ENCODE results near the gene IDI1.
"Not testable (repeated sequence)": the region's sequence is repeated elsewhere in the genome, so short reads cannot be mapped to it uniquely, and the experiment has no call there.

Gene IDI1

DNA sequence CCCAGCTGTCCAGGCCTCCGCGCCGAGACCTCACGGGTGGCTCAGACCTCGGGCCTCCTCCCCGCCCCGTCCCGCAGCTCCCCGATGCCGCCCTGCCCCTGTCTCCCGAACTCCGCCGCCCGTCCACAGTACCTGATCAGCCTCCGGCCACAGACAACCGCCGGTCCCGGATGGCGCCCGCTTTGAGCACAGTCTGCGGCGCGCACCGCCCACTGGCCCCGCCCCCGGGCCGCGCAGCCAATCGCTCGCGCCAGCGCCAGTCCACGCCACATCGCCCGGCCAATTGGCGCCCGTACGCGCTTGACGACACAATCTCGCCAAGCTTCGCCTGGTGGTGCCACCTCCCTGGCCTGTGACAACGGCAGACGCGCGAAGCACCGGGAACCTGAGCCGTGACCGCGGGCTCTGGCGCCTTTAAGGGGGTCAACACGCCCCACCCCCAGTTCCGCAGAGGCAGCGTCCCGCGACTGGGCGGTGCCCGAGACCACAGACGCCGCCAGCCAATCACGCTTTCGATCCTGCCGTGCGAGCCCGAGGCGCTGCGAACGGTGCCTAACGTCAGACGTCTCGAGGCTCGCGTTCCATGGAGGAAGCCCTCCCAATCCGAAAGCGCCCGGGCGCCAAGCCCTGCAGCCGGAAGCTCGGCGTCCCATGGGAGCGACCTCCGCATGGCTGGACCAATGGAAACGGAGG lies at the start of gene IDI1:
TSS of gene IDI1 (minus strand) at position 388 of the 693 bp plus-strand sequence. CDS start at position 272, 116 bp downstream.
- DNase-seq (ENCODE audit: low spot score) = peak; percentile 98

DNA sequence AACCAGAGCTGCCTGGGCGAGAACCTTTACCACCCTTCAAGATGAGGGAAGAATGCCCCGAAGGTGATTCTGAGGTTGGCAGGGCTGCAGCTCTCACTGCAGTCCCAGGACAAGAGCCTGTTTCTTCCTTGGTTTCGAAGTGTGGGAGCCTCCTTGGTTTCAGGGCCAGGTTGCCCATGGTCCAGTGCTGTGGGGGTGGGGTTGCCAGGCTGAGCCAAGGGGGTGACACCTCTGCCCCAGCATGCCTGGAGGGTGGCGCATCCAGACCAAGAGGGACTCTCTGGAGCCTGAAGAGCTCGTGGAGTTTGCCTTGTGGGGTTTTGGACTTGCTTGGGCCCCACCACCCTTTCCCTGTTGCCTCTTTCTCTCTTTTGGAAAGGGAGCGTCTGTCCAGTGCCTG lies 48.5 kb upstream of the IDI1 start:
- DNase-seq (ENCODE audit: low spot score) = no peak

DNA sequence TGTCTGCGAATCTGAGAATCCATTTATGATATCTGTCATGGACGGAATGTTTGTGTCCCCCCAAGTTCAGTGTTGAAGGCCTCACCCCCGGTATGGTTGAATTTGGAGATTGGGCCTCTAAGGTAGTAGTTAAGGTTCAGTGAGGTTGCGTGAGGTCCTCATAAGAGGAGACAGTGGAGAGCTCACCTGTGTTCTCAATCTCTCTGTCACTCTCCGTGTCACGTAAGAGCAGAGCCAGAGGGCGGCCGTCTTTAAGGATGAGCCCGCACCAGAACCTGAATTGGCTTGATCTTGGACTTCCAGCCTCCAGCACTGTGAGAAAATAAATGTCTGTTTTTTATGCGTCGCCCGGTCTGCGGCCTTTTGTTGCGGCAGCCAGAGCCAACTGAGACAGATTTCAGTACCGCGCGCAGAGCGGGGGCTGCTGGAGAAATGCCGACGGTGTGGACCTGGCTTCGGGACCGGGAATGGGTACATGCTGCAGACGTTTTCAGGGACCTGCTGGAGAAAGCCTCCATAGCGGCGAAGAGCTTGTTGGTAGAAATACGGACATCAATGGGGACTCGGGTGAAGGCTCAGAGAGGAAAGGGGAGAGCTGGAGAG lies 47.5 kb upstream of the IDI1 start:
- no peak for DNase-seq (ENCODE audit: low spot score)

DNA sequence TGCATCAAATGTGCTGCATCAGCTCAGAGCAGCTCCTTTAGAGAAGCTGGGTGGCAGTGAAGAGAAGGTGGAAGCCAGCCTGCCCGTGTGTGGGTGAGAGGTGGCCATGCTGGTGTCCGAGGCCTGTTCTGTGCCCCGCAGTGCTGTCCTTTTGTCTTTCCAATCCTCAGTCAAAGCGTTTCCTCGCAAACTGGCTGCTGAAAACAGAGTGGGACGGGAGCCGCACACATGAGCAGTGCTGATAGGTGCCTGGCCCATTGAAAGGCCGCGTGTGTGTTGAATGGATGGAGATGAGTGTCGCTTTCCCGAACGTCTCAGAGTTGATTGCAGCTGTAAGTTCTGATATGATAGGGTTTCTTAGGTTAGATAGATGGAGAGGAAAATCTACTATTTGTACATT lies 46.6 kb upstream of the IDI1 start:
- DNase-seq (ENCODE audit: low spot score) = no peak

DNA sequence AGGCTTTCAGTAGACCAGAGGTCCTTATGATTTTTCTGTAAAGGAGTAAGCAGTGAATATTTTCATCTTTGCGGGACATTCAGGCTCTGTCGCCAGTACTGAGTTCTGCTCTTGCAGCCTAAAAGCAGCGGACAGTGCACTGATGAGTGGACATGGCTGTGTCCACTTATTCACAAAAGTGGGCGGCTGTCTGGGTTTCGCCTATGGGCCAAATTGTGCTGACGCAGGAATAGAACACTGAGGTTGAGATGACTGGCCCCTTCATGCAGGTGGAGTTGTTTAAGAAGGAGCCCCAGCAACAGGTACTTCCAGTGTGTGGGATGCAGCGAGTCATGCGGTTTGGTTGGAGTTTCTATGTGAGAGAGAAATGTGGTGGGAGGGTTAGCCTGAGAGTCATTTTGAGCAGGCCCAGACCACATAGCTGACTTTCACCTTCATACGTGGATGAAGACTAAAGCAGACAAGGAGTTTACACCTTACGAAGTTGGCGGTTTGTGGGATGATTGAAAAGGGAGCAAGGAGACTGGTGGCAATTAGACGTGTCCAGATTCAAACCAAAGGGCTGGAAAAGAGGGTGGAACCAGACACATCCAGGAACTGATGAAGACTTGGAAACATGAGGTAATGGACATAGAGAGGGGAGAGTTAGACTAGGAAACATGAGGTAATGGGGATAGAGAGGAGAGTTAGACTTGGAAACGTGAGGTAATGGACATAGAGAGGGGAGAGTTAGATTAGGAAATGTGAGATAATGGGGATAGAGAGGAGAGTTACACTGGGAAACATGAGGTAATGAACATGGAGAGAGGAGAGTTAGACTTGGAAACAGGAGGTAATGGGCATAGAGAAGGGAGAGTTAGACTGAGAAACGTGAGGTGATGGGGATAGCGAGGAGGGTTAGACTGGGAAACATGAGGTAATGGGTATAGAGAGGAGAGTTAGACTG lies 45.5 kb upstream of the IDI1 start:
- DNase-seq (ENCODE audit: low spot score) = no peak

DNA sequence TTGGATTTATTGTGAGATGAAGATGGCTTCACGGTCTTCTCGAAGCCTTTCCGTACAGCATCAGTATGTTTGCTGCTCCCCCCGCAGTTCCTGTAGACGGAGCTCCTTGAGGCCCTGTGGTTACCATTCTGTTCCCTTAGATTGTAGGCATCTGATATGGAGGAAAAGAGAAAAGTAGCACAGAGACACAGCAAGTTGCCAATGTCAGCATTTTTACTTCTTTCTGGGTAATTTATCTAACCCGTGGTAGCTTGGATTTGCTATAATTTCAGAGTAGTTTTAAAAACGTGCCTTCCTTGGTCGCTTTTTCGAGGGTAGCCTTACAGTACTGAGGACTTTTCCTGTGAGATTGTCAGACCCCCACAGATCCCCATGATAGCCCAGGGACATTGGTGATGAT lies 44.8 kb upstream of the IDI1 start:
- no peak for DNase-seq (ENCODE audit: low spot score)

DNA sequence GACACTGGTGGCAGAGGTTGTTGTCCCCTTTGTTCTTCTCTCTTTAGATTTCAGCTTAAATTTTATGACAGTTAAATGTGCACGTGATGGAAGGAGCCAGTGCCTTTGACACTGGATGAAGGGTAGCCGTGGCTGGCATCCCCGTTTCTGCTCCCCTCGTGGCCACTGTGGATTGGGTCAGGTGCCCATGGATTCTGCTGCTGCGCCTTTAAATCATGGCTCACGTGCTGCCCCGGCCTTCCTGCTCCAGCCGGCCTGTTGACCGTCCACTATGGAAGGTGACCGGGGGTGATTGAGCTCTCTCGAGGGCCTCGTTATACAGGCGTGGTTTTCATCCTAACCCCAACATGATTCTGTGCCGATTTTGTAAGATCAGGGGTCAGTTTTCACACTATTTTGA lies 41.8 kb upstream of the IDI1 start:
- no peak for DNase-seq (ENCODE audit: low spot score)

DNA sequence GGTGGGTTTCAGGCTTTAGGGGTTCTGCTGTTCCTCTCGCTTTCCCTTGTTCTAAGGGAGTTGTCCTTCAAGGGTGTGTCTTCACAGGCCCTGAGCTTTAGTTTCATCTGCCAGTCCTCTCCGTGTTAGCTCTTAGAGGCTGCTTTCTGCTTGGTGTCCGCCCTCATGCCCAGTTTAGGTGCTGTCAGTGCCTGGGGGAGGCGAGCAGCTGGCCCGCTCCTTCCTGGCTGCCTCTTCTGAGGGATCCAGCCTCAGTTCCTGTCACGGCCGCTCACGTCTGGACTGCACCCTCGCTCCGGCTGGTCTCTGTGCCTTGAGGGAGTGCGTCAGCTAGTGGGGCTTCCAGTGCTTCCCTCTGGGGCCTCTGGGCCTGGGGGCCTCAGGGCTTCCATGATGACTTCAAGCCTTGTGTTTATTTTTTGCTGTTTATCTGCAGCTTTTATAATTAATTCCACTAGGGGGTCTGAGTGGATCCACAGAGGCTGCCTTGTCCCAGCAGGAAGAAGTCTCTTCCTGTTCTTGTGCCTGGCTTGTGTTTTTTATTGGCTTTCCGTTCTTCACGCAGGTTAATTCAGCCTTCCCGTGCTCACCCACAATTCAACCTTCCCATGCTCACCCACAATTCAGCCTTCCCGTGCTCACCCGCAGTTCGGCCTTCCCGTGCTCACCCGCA lies 40.2 kb upstream of the IDI1 start:
- DNase-seq (ENCODE audit: low spot score) = no peak

DNA sequence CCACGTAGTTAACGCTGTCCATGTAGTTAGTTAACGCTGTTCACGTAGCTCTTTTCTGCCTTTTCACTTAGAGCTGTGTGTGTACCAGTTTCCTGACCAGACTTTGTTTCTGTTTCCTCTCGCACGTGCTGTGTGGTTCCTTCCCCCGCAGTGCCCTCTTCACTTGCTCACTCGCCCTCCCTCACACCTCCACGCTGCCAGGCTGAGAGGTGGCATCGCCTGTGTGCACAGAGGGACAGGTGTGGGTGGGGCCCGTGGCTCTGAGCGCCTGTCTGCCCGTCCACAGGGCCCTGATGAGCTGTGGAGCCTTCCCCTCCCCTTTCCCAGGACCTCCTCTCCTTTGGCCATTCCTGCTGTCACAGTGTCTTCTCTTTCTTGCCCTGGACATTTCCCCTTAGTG lies 37.9 kb upstream of the IDI1 start:
- no peak for DNase-seq (ENCODE audit: low spot score)

DNA sequence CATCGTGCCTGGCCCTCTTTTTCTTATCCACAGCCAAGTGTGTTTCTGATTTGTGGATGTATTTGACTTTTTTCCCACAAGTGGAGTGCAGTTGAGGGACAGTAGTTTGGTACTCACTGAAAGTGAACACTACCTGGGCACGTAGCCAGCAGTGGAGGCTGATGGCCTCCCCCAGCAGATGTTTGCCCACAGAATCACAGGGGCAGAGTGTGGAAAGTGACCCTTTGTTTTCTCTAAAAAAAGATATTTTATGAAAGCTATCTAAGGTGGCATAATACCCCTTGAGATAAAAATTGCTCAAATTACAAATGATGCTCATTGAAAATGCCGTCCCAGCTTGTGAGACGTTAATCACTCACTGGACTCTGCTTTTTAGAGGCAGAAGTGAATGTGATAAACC lies 36.3 kb upstream of the IDI1 start:
- no peak for DNase-seq (ENCODE audit: low spot score)

DNA sequence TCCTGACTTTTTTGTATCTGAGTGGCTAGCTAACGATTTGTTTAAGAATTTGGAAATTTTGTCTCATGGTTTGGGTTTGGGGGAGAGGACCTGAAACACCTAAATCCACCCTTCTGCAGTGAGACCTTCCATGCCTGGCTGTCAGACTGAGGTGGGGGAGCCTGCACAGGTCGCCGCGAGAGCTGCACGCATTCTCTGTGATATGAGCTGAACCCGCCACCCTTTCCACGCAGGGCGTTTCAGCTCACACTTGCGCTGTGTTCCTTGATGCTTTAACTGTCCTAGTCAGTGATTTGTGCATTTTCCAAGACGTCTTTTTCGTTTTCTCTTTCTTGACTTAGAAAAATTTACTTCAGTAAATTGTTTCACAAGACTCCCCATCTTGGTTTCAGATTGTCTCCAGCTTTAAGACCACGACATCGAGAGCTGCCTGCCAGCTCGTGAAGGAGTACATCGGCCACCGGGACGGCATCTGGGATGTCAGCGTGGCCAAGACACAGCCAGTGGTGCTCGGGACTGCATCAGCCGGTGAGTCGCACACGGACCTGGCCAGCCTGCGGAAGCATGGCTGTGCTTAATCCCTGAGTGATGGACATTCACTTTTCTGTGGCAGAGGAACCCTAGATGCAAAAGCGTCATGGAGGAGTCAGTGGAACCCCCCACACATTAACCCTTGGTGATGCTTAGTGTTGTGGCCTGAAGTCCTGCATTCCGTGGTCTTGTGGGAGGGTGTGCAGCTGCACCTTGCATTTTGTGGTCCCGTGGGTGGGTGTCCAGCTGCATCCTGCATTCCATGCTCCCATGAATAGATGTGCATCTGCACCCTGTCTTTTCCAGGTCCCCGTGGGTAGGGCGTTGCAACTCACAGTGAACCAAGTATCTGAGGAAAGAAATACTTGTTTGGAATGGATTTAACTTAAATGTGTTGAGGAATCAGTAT lies 35.4 kb upstream of the IDI1 start:
- no peak for DNase-seq (ENCODE audit: low spot score)

DNA sequence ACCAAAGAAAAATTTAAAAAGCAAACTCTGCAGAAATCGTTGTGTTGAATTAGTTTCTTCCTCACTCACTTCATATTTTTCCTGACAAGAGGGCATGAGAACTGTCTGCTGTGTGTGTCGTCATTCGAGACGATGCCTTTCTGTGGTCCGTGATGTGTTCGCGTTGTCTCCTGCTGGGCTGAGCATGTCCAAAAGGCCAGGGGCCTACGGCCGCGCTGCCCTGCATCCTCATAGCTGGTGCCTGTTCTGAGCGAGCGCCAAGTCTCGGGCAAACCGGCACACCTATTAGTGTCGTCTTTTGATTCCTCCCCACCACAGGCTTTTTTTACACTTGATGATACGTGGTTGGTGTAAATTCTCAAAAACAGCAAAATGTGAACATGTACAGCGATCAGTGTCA lies 34.7 kb upstream of the IDI1 start:
- DNase-seq (ENCODE audit: low spot score) = no peak

DNA sequence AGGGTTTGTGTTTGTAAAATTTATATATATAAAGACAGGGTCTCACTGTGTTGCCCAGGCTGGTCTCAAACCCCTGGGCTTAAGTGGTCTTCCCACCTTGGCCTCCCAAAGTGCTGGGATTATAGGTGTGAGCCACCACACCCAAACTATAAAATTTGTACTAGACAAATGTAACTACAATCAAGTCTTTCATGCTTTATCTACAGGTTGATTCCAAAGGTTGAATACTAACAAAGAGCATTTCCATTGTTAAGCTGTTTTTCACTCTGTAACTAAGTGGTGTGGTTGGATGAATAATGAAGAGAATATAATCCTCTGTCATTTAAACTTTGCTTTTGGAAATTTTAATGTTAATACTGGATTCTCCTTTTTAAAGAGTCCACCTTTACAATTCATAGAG lies 29.7 kb upstream of the IDI1 start:
- no peak for DNase-seq (ENCODE audit: low spot score)

DNA sequence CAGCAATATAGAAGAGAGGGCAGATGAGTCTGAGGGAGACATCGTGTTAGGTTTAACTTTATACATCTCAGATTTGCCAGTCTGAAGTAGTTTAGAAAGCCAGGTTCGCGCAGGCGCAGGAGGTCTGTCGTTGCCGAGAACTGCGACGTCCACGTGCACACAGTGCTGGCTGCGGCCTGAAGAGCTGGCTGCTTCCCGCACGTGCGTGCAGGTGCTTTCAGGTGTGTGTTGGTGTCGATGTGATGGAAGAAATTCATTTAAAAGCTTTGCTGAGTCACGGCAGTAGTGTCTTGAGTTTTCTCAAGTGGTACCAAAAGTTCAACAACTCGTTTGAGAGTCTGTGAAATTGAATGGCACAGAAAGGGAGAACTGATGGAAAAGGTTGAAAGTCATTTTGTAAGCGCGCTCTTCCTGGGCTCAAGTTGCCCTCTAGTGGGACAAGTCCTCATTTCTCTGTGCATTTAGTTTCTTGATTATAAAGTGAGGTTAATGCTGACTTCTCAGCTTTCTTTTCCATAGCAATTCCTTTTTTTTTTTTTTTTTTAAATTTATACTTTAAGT lies 25.9 kb upstream of the IDI1 start:
- no peak for DNase-seq (ENCODE audit: low spot score)

DNA sequence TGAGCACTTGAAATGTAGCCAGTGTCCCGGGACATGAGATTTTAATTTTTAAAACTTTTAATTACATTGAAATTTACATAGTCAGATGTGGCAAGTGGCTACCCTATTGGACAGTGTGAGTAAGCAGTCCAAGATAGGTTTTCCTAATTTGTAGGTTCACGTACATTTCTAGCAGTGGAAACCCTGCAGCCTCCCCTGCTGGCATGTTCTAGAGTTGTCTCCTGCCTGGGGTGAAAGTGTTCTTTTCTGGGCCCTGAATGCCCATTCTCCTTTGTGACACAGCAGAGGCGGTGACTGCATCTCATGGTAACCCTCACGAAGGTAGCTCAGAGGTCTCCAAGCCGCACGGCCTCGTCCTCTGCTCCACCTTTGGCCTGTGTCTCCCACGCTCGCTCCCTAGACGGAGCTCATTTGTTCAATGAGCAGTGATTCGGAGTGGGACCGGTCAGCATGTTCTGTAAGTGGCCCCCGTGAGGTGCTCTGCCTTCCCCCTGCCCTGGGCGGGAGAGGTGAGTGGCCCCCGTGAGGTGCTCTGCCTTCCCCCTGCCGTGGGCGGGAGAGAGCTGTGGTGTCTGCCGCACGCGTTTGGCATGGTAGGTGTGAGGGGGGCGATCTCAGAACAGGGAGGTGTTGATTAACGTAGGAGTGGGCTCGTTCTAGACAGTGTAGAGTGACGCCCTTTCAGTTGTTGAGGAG lies 25.3 kb upstream of the IDI1 start:
- no peak for DNase-seq (ENCODE audit: low spot score)

DNA sequence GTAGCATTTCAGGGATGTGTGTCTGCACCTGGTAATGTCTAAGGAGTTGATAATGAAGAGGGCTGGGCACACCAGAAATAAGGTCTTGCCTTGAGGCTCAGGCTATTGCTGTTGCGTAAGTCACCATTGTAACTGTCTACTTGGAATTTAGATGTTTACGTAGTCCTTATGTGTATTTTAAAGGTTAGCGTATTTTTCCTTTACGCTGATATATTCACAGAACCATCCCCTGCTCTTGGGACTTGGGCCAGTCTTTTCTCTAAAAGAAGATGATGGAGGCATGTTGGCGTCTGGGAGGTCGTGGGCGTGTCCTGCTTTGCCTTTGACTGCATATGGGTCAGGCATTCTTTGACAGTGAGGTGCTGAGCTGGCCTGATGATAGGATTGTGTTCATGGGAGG lies 22.0 kb upstream of the IDI1 start:
- DNase-seq (ENCODE audit: low spot score) = no peak

DNA sequence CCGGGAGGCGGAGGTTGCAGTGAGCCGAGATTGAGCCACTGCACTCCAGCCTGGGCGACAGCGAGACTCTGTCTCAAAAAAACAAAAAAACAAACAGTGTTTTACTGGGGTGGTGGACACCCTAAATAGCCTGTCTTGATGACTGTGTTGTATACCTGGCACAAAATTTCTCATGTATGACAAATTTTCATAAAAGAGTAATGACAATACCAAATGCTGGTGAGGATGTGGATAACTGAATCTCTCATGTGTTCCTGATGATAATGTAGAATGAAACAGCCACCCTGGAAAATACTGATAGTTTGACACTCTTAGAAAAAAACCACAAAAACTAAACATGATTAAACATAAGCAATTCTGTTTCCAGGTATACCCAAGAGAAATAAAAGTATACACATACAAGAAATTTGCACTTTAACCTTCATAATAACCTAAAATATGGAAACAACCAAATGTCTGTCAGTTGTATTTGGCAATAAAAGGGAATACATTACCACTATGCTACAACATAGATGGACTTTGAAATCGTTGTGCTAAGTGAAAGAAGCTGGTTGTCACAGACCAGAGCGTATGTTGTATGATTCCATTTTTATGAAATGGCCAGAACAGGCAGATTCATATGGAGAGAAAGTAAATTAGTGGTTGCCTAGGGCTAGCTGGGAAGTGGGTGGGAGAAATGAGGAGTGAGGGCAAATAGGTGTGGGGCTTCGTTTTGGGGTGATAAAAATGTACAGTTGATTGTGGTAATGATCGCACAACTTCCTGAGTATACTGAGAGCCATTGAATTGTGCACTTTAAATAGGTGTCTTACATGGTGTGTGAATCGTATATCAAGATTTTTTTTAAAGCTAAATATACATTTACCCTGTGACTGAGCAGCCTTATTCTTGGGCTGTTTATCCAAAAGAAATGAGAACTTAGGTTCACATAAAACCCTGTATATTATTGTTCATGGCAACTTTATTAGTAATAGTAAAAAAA lies 19.8 kb upstream of the IDI1 start:
- DNase-seq (ENCODE audit: low spot score) = no peak

DNA sequence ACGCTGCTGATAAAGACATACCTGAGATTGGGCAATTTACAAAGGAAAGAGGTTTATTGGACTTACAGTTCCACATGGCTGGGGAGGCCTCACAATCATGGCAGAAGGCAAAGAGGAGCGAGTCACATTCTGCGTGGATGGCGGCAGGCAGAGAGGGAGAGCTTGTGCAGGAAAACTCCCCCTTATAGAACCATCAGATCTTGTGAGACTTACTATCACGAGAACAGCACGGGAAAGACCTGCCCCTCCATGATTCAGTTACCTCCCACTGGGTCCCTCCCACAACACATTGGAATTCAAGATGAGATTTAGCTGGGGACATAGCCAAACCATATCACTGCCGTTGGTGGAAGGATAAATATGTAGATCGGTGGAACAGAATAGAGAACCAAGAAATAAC lies 17.8 kb upstream of the IDI1 start:
- DNase-seq (ENCODE audit: low spot score) = not testable (repeated sequence)

DNA sequence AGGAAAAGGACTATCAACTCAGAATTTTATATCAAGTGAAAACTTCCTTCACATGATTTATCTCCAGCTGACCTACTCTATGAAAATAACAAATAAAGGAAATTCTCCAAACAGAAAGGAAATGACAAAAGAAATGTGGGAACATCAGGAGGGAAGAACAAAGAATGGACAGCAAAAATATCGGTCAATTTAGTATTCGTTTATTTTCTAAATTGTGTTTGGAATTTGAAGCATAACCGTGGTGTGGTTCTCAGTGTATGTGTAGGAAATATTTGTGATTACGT lies 16.0 kb upstream of the IDI1 start:
- DNase-seq (ENCODE audit: low spot score) = no peak

Data from hepatic stellate cell (primary cell).